ENCODE data around the gene FBP1. TPM values are rescaled to one million over a fixed set of nuclear protein-coding genes. Genes with fewer than 3 reads are reported as not detected.

The FBP1 gene
- total RNA-seq, 3 donors from 2014 or later: 7.4 to 41.1 (median 33.4) TPM

- no peak for TF ChIP-seq POLR2AphosphoS5 (IDR thresholded peaks at IDR 0.05)
- no peak for TF ChIP-seq CTCF (IDR thresholded peaks at IDR 0.05)
- no peak for TF ChIP-seq POLR2A (IDR thresholded peaks at IDR 0.05)
- DNase-seq (ENCODE audit: low spot score in 2 of 2): no peak
- intact Hi-C loops (cut with DNase I; ENCODE audit: low total_unique reads): no loop called here
- H3K4me1 ChIP-seq: no peaks in the 10 kb centered on the region
- H3K4me3 ChIP-seq: no peak overlapping the region
- H3K36me3 ChIP-seq: no peaks in the 10 kb centered on the region
- no peaks in the 10 kb centered on the region for H3K27me3 ChIP-seq
- no peak overlapping the region for H3K27ac ChIP-seq
- no peaks in the 10 kb centered on the region for H3K9me3 ChIP-seq
Measured at GRCh38 chr9:94648185-94648584, 8.9 kb upstream of the FBP1 start.

GRCh38 chr9:94645901-94646300 is 6.6 kb upstream of the FBP1 start:
- DNase-seq (ENCODE audit: low spot score in 2 of 2): no peak
- Histone ChIP-seq H3K4me1 (no peaks in the 10 kb centered on the region), H3K9me3 (no peaks in the 10 kb centered on the region), H3K36me3 (no peaks in the 10 kb centered on the region), H3K4me3 (no peak overlapping the region), H3K27me3 (no peaks in the 10 kb centered on the region), H3K27ac (no peak overlapping the region)
- no peak for TF ChIP-seq CTCF (IDR thresholded peaks at IDR 0.05)
- no peak for TF ChIP-seq POLR2AphosphoS5 (IDR thresholded peaks at IDR 0.05)
- no peak for TF ChIP-seq POLR2A (IDR thresholded peaks at IDR 0.05)
- intact Hi-C loops (cut with DNase I; ENCODE audit: low total_unique reads): no loop called here

GRCh38 chr9:94644543-94644942 is 5.2 kb upstream of the FBP1 start:
- no peaks in the 10 kb centered on the region for H3K36me3 ChIP-seq
- intact Hi-C loops (cut with DNase I; ENCODE audit: low total_unique reads): no loop called here
- no peak overlapping the region for H3K27ac ChIP-seq
- no peak overlapping the region for H3K4me3 ChIP-seq
- no peaks in the 10 kb centered on the region for H3K4me1 ChIP-seq
- DNase-seq (ENCODE audit: low spot score in 2 of 2): no peak
- H3K9me3 ChIP-seq: no peaks in the 10 kb centered on the region
- TF ChIP-seq POLR2A (IDR thresholded peaks at IDR 0.05) (no peak), CTCF (IDR thresholded peaks at IDR 0.05) (no peak), POLR2AphosphoS5 (IDR thresholded peaks at IDR 0.05) (no peak)
- H3K27me3 ChIP-seq: no peaks in the 10 kb centered on the region

GRCh38 chr9:94643741-94644140 is 4.4 kb upstream of the FBP1 start:
- Histone ChIP-seq H3K4me1 (no peaks in the 10 kb centered on the region), H3K36me3 (no peaks in the 10 kb centered on the region), H3K27ac (no peak overlapping the region), H3K9me3 (no peaks in the 10 kb centered on the region), H3K27me3 (peaks cover 0 to 2% of the 10 kb centered on the region in 2 donors), H3K4me3 (no peak overlapping the region)
- intact Hi-C loops (cut with DNase I; ENCODE audit: low total_unique reads): no loop called here
- TF ChIP-seq POLR2A (IDR thresholded peaks at IDR 0.05) (no peak), CTCF (IDR thresholded peaks at IDR 0.05) (no peak), POLR2AphosphoS5 (IDR thresholded peaks at IDR 0.05) (no peak)
- no peak for DNase-seq (ENCODE audit: low spot score in 2 of 2)

GRCh38 chr9:94643176-94643575 is 3.9 kb upstream of the FBP1 start:
- TF ChIP-seq CTCF (IDR thresholded peaks at IDR 0.05) (no peak), POLR2AphosphoS5 (IDR thresholded peaks at IDR 0.05) (no peak), POLR2A (IDR thresholded peaks at IDR 0.05) (no peak)
- peaks cover 0 to 3% of the 10 kb centered on the region in 2 donors for H3K27me3 ChIP-seq
- no peaks in the 10 kb centered on the region for H3K9me3 ChIP-seq
- no peaks in the 10 kb centered on the region for H3K4me1 ChIP-seq
- no peak overlapping the region for H3K4me3 ChIP-seq
- H3K27ac ChIP-seq: no peak overlapping the region
- no peak for DNase-seq (ENCODE audit: low spot score in 2 of 2)
- no peaks in the 10 kb centered on the region for H3K36me3 ChIP-seq
- intact Hi-C loops (cut with DNase I; ENCODE audit: low total_unique reads): no loop called here
